Breast epithelium (tissue), 4 donors: ENCODE results near the gene BARX2. TPM values are rescaled to one million over a fixed set of nuclear protein-coding genes. Genes with fewer than 3 reads are reported as not detected.

Source experiments
- DNase-seq, 2 donors: peaks; one replicate each; pipeline ENCODE4 v3.0.0-alpha.2; 2019; ENCODE audit warnings: low spot score in 2 of 2
- H3K27ac ChIP-seq, 2 donors: fragments of 200-600 bp; sonication (generic) in 1 of 2; one replicate each; pipeline ENCODE4 v1.5.1; 2016 to 2019; ENCODE audit warnings: mild to moderate bottlenecking in 1 of 2
- H3K27me3 ChIP-seq, 2 donors: fragments of 200-600 bp; sonication (generic) in 1 of 2; one replicate each; pipeline versions ENCODE4 v1.5.1 to v1.6.0; 2017 to 2019; ENCODE audit warnings: control low read depth in 1 of 2, mild to moderate bottlenecking in 1 of 2
- H3K36me3 ChIP-seq: fragments of 200-600 bp; one replicate; pipeline ENCODE4 v1.5.1; 2019
- H3K4me1 ChIP-seq, 2 donors: fragments of 200-600 bp; sonication (generic); one replicate each; pipeline ENCODE4 v1.5.1; 2016 to 2019; ENCODE audit warnings: control low read depth in 1 of 2
- H3K4me3 ChIP-seq, 3 donors: fragments of 200-600 bp; sonication (generic); 1 replicate in 2 of 3; 2 replicates in 1 of 3; pipeline ENCODE4 v1.5.1; 2016 to 2019; ENCODE audit warnings: mild to moderate bottlenecking in 3 of 3, moderate library complexity in 2 of 3
- H3K9me3 ChIP-seq, 2 donors: fragments of 200-600 bp; sonication (generic) in 1 of 2; one replicate each; pipeline ENCODE4 v1.5.1; 2016 to 2019; ENCODE audit warnings: control low read depth in 1 of 2
- CTCF ChIP-seq, 3 donors: fragments of 450-650 bp; IDR thresholded peaks; one replicate each; pipeline ENCODE4 v1.5.1; 2016 to 2017; ENCODE audit warnings: antibody characterized with exemption in 3 of 3, mild to moderate bottlenecking in 3 of 3, moderate library complexity in 3 of 3
- POLR2A ChIP-seq: fragments of 450-650 bp; IDR thresholded peaks from one replicate; pipeline ENCODE4 v1.6.1; 2016; ENCODE audit warnings: antibody characterized with exemption, mild to moderate bottlenecking, moderate library complexity
- POLR2AphosphoS5 ChIP-seq, 3 donors: sonication (generic); formaldehyde crosslinking; IDR thresholded peaks; one replicate each; pipeline ENCODE4 v1.6.1; 2017; ENCODE audit warnings: antibody characterized with exemption in 3 of 3
- intact Hi-C: fragments of 100-400 bp; cut with DNase I; formaldehyde crosslinking; loops from one replicate; pipeline ENCODE4 v1.15.1; 2023; ENCODE audit warnings: low total_unique reads
- total RNA-seq, 3 donors: library from RNA; depleted of rRNA; stranded (reverse); fragments of >200 nt; gene quantifications; one replicate each; pipeline ENCODE4 v1.1.0, GENCODE V29; 2016

The BARX2 gene
- total RNA-seq, 3 donors from 2014 or later = 8.2 to 19.5 TPM; not detected in 1

- Histone ChIP-seq H3K9me3 (no peaks in the 10 kb centered on the region), H3K4me1 (no peaks in the 10 kb centered on the region), H3K27ac (peak overlapping the region; percentile 41 to 63), H3K4me3 (peak overlapping the region in 1 of 3 donors; percentile 15), H3K36me3 (no peaks in the 10 kb centered on the region), H3K27me3 (peaks cover 0 to 11% of the 10 kb centered on the region in 2 donors)
- intact Hi-C loops = no loop called here
- no peak for TF ChIP-seq POLR2A
- no peak for TF ChIP-seq POLR2AphosphoS5 (IDR thresholded peaks at IDR 0.05)
- TF ChIP-seq CTCF (IDR thresholded peaks at IDR 0.05) = no peak
- no peak for DNase-seq
Observed at GRCh38 chr11:129380413-129380812, 4.8 kb downstream of the BARX2 start.

DNA sequence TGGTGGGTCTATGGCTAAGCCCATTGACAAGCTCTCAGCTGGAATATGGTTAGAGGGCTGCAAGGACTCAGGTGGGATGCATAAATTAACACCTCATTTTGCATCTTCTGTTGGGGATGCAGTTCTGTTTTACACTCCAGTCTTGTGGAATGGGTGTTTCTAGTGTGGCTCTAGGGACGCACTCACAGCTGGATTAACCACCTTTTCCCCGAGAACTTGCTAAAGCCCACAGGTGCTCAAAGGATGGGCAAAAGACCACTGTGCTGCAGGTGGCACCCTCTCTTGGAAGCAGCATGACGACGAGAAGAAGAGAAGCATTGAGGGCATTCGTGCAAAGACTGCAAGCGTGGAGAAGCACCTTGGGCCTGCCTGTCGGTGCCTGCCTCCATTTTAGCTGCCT, 6.9 kb downstream of the BARX2 start:
- TF ChIP-seq CTCF (IDR thresholded peaks at IDR 0.05) = no peak
- intact Hi-C loops = no loop called here
- Histone ChIP-seq H3K4me1 (no peaks in the 10 kb centered on the region), H3K4me3 (no peak overlapping the region), H3K27me3 (peaks cover 0 to under 1% of the 10 kb centered on the region in 2 donors), H3K36me3 (no peaks in the 10 kb centered on the region), H3K27ac (no peak overlapping the region), H3K9me3 (no peaks in the 10 kb centered on the region)
- no peak for DNase-seq

DNA sequence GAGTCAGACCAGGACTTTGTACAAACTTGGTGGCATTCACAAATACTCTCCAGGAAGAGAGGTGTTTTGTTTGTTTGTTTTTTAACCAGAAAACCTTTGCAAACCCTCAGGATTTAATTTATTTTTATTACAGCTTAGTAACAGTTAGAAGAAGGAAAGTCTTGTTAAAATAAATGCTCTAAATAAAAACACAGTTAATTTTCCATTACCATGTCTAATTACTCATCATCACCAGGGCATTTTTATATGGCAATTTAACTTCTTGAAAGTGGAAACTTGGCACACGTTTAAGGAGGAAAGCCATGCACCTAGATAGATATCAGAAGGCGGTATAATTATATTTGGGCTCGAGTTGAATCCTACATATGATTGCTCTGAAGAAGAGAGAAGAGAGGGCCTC, 7.4 kb downstream of the BARX2 start:
- no peak for TF ChIP-seq POLR2AphosphoS5 (IDR thresholded peaks at IDR 0.05)
- no peak for TF ChIP-seq POLR2A
- no peak for TF ChIP-seq CTCF (IDR thresholded peaks at IDR 0.05)
- Histone ChIP-seq H3K27ac (peak overlapping the region; percentile 35 to 50), H3K27me3 (no peaks in the 10 kb centered on the region), H3K4me1 (no peaks in the 10 kb centered on the region), H3K9me3 (no peaks in the 10 kb centered on the region), H3K4me3 (no peak overlapping the region), H3K36me3 (no peaks in the 10 kb centered on the region)
- DNase-seq = no peak
- intact Hi-C loops = no loop called here

- no peaks in the 10 kb centered on the region for H3K36me3 ChIP-seq
- intact Hi-C loops = no loop called here
- DNase-seq = no peak
- peak overlapping the region; percentile 35 to 50 for H3K27ac ChIP-seq
- H3K4me1 ChIP-seq = no peaks in the 10 kb centered on the region
- no peaks in the 10 kb centered on the region for H3K27me3 ChIP-seq
- H3K4me3 ChIP-seq = no peak overlapping the region
- no peaks in the 10 kb centered on the region for H3K9me3 ChIP-seq
- TF ChIP-seq CTCF (IDR thresholded peaks at IDR 0.05) (no peak), POLR2A (no peak), POLR2AphosphoS5 (IDR thresholded peaks at IDR 0.05) (no peak)
Observed at GRCh38 chr11:129383502-129383901, 7.9 kb downstream of the BARX2 start.

GRCh38 chr11:129384415-129384814, 8.8 kb downstream of the BARX2 start:
- intact Hi-C loops = no loop called here
- peak overlapping the region in 1 of 2 donors; percentile 50 for H3K27ac ChIP-seq
- no peak for TF ChIP-seq POLR2A
- TF ChIP-seq CTCF (IDR thresholded peaks at IDR 0.05) = no peak
- TF ChIP-seq POLR2AphosphoS5 (IDR thresholded peaks at IDR 0.05) = no peak
- H3K9me3 ChIP-seq = no peaks in the 10 kb centered on the region
- no peaks in the 10 kb centered on the region for H3K27me3 ChIP-seq
- H3K4me3 ChIP-seq = no peak overlapping the region
- no peaks in the 10 kb centered on the region for H3K4me1 ChIP-seq
- no peaks in the 10 kb centered on the region for H3K36me3 ChIP-seq
- no peak for DNase-seq
